H9 (cell line): ENCODE results near the gene NBEAL2. TPM values are rescaled to one million over a fixed set of nuclear protein-coding genes. Genes with fewer than 3 reads are reported as not detected.

Experiments
- DNase-seq: peaks from one replicate; pipeline ENCODE4 v3.0.0-alpha.2; 2017
- H2AFZ ChIP-seq: one replicate; pipeline ENCODE4 v1.6.1; 2013; ENCODE audit warnings: mild to moderate bottlenecking, low read length, control low read depth, moderate library complexity
- H2AK5ac ChIP-seq: 2 replicates; pipeline ENCODE4 v1.6.1; 2013; ENCODE audit warnings: low read length, control low read depth, mixed read lengths; ENCODE audit not compliant: insufficient read length
- H2BK120ac ChIP-seq: one replicate; pipeline ENCODE4 v1.6.1; 2013; ENCODE audit warnings: low read depth, mild to moderate bottlenecking, low read length, control low read depth, inconsistent platforms; ENCODE audit not compliant: poor library complexity, severe bottlenecking
- H2BK12ac ChIP-seq: 2 replicates; pipeline ENCODE4 v1.6.1; 2013; ENCODE audit warnings: low read length, control low read depth, mixed read lengths, low read depth; ENCODE audit not compliant: insufficient read length
- H2BK15ac ChIP-seq: 2 replicates; pipeline ENCODE4 v1.6.1; 2013; ENCODE audit warnings: low read depth, low read length, control low read depth
- H2BK20ac ChIP-seq: one replicate; pipeline ENCODE4 v1.6.1; 2013; ENCODE audit warnings: low read depth, mild to moderate bottlenecking, low read length, control low read depth, inconsistent platforms; ENCODE audit not compliant: poor library complexity, severe bottlenecking
- H2BK5ac ChIP-seq: 2 replicates; pipeline ENCODE4 v1.6.1; 2013; ENCODE audit warnings: low read length, control low read depth, mixed read lengths; ENCODE audit not compliant: insufficient read length
- H3K14ac ChIP-seq: 2 replicates; pipeline ENCODE4 v1.6.1; 2013; ENCODE audit warnings: low read length, control low read depth; ENCODE audit not compliant: insufficient read depth
- H3K18ac ChIP-seq: 2 replicates; pipeline ENCODE4 v1.6.1; 2013; ENCODE audit warnings: low read depth, mild to moderate bottlenecking, mixed read lengths, low read length, control low read depth; ENCODE audit not compliant: insufficient read length
- H3K23ac ChIP-seq: 2 replicates; pipeline ENCODE4 v1.6.1; 2013; ENCODE audit warnings: low read length, control low read depth, mixed read lengths, low read depth; ENCODE audit not compliant: insufficient read length
- H3K23me2 ChIP-seq: 2 replicates; pipeline ENCODE4 v1.6.1; 2013; ENCODE audit warnings: low read depth, mild to moderate bottlenecking, mixed read lengths, low read length, control low read depth; ENCODE audit not compliant: insufficient read length, poor library complexity, severe bottlenecking
- H3K27ac ChIP-seq: 2 replicates; pipeline ENCODE4 v1.5.1; 2013; ENCODE audit warnings: low read length, control low read depth, mixed read lengths, low read depth; ENCODE audit not compliant: insufficient read length
- H3K27me3 ChIP-seq: 2 replicates; pipeline ENCODE4 v1.6.1; 2013; ENCODE audit warnings: low read length, control low read depth, inconsistent platforms; ENCODE audit not compliant: insufficient read depth
- H3K4ac ChIP-seq: 2 replicates; pipeline ENCODE4 v1.6.1; 2013; ENCODE audit warnings: low read depth, mild to moderate bottlenecking, control low read depth, inconsistent platforms, low read length, moderate library complexity
- H3K4me1 ChIP-seq: 2 replicates; pipeline ENCODE4 v1.6.1; 2013; ENCODE audit warnings: low read length, control low read depth, inconsistent platforms; ENCODE audit not compliant: insufficient read depth
- H3K4me2 ChIP-seq: 2 replicates; pipeline ENCODE4 v1.6.1; 2013; ENCODE audit warnings: low read length, control low read depth, mixed read lengths; ENCODE audit not compliant: insufficient read length, insufficient read depth
- H3K56ac ChIP-seq: 2 replicates; pipeline ENCODE4 v1.6.1; 2013; ENCODE audit warnings: low read depth, mild to moderate bottlenecking, mixed read lengths, low read length, control low read depth; ENCODE audit not compliant: insufficient read length
- H3K79me1 ChIP-seq: 2 replicates; pipeline ENCODE4 v1.6.1; 2013; ENCODE audit warnings: low read depth, mild to moderate bottlenecking, moderate library complexity, low read length, control low read depth, inconsistent platforms; ENCODE audit not compliant: insufficient read depth, poor library complexity, severe bottlenecking
- H3K79me2 ChIP-seq: 2 replicates; pipeline ENCODE4 v1.6.1; 2013; ENCODE audit warnings: low read length, control low read depth, inconsistent platforms; ENCODE audit not compliant: insufficient read depth
- H3K9ac ChIP-seq: 2 replicates; pipeline ENCODE4 v1.6.1; 2013; ENCODE audit warnings: low read length, control low read depth, mixed read lengths; ENCODE audit not compliant: insufficient read length; ENCODE audit errors: extremely low read depth
- H3K9me3 ChIP-seq: one replicate; pipeline ENCODE4 v1.6.1; 2013; ENCODE audit warnings: low read depth, low read length, inconsistent platforms; ENCODE audit not compliant: control insufficient read depth
- H3T11ph ChIP-seq: one replicate; pipeline ENCODE4 v1.6.1; 2013; ENCODE audit warnings: mild to moderate bottlenecking, low read length, control low read depth, inconsistent platforms
- H4K20me1 ChIP-seq: one replicate; pipeline ENCODE4 v1.6.1; 2013; ENCODE audit not compliant: control insufficient read depth, insufficient read length, insufficient read depth
- H4K5ac ChIP-seq: 2 replicates; pipeline ENCODE4 v1.6.1; 2013; ENCODE audit warnings: low read depth, mild to moderate bottlenecking, mixed read lengths, low read length, control low read depth; ENCODE audit not compliant: insufficient read length
- H4K8ac ChIP-seq: replicated peaks from 2 replicates; pipeline ENCODE4 v1.6.1; 2013; ENCODE audit warnings: low read length, control low read depth, mixed read lengths, low read depth; ENCODE audit not compliant: insufficient read length
- H4K91ac ChIP-seq: 2 replicates; pipeline ENCODE4 v1.6.1; 2013; ENCODE audit warnings: low read depth, mild to moderate bottlenecking, moderate library complexity, mixed read lengths, low read length, control low read depth; ENCODE audit not compliant: insufficient read length
- H3K27ac Mint-ChIP-seq, 3 experiments: 2 replicates in 2 of 3; 3 replicates in 1 of 3; pipeline ENCODE4 v1.8.0; 2020 to 2021; ENCODE audit warnings: mixed read lengths in 3 of 3, mild to moderate bottlenecking in 1 of 3, moderate library complexity in 1 of 3
- H3K27me3 Mint-ChIP-seq: 2 replicates; pipeline ENCODE4 v1.8.0; 2021; ENCODE audit warnings: low read depth, mild to moderate bottlenecking, moderate library complexity, mixed read lengths
- H3K36me3 Mint-ChIP-seq, 3 experiments: 2 replicates in 2 of 3; 3 replicates in 1 of 3; pipeline ENCODE4 v1.8.0; 2020 to 2021; ENCODE audit warnings: low read depth in 3 of 3, mixed read lengths in 3 of 3; ENCODE audit not compliant: insufficient read depth in 1 of 3
- H3K4me1 Mint-ChIP-seq, 2 experiments: 2 replicates each; pipeline ENCODE4 v1.8.0; 2020; ENCODE audit warnings: mixed read lengths in 2 of 2
- H3K4me3 Mint-ChIP-seq, 2 experiments: 2 replicates in 1 of 2; 3 replicates in 1 of 2; pipeline ENCODE4 v1.8.0; 2020 to 2021; ENCODE audit warnings: mild to moderate bottlenecking in 2 of 2, mixed read lengths in 2 of 2, moderate library complexity in 1 of 2
- H3K9me3 Mint-ChIP-seq, 2 experiments: 2 replicates in 1 of 2; 3 replicates in 1 of 2; pipeline ENCODE4 v1.8.0; 2020; ENCODE audit warnings: mild to moderate bottlenecking in 2 of 2, mixed read lengths in 2 of 2, moderate library complexity in 1 of 2
- CTCF ChIP-seq: fragments of 200-600 bp; sonication (generic); conservative IDR thresholded peaks from 3 replicates; pipeline ENCODE4 v1.8.0; 2021; ENCODE audit warnings: antibody characterized with exemption, mild to moderate bottlenecking
- WGBS: extraction: QIAGEN DNeasy Blood & Tissue Kit; methylation state at CpG from one replicate; pipeline ENCODE4 v1.1.7; 2013; ENCODE audit warnings: missing lambda C conversion rate, low lambda C conversion rate, mixed read lengths; ENCODE audit not compliant: insufficient read length; ENCODE audit errors: extremely low coverage; 5-methylcytosine and 5-hydroxymethylcytosine counted together
- total RNA-seq: library from RNA; stranded (reverse); gene quantifications from 2 replicates; pipeline ENCODE4 v1.2.1, GENCODE V29; 2021

Gene NBEAL2
- total RNA-seq, 1 experiment from 2014 or later, result 52.1 TPM

- H3K79me1 ChIP-seq, result no peaks in the 10 kb centered on the region
- H3K27me3 ChIP-seq, result no peaks in the 10 kb centered on the region
- Mint-ChIP-seq H3K27me3 (no peaks in the 10 kb centered on the region), H3K36me3 (peaks cover 12 to 25% (median 15%) of the 10 kb centered on the region in 3 experiments), H3K4me1 (peaks cover 32 to 38% of the 10 kb centered on the region in 2 experiments), H3K9me3 (no peaks in the 10 kb centered on the region), H3K4me3 (no peak overlapping the region), H3K27ac (peak overlapping the region in 2 of 3 experiments; percentile 51 to 82; a peak in 3 of 7 replicates)
- no peaks in the 10 kb centered on the region for H4K20me1 ChIP-seq
- WGBS, result no CpG with 5 or more reads among the region's 17 CpGs
- H3T11ph ChIP-seq, result no peak overlapping the region
- H3K23ac ChIP-seq, result no peak overlapping the region
- no peak overlapping the region for H3K4me2 ChIP-seq
- H3K9ac ChIP-seq, result no peak overlapping the region
- H3K14ac ChIP-seq, result no peak overlapping the region
- H3K56ac ChIP-seq, result no peak overlapping the region
- no peak overlapping the region for H4K8ac ChIP-seq
- H2BK5ac ChIP-seq, result no peak overlapping the region
- no peak overlapping the region for H4K5ac ChIP-seq
- H3K23me2 ChIP-seq, result no peaks in the 10 kb centered on the region
- H3K9me3 ChIP-seq, result no peaks in the 10 kb centered on the region
- H3K79me2 ChIP-seq, result no peaks in the 10 kb centered on the region
- H3K4ac ChIP-seq, result no peak overlapping the region
- no peak overlapping the region for H4K91ac ChIP-seq
- no peak overlapping the region for H2BK120ac ChIP-seq
- peaks cover 4% of the 10 kb centered on the region; the same call in 1 of the 2 replicates for H3K4me1 ChIP-seq
- peak; percentile 57 for DNase-seq
- H2AFZ ChIP-seq, result no peak overlapping the region
- H2BK20ac ChIP-seq, result no peak overlapping the region
- no peak for TF ChIP-seq CTCF
- H2BK15ac ChIP-seq, result no peak overlapping the region
- no peak overlapping the region for H3K27ac ChIP-seq
- H2BK12ac ChIP-seq, result no peak overlapping the region
- H3K18ac ChIP-seq, result no peak overlapping the region
- H2AK5ac ChIP-seq, result no peak overlapping the region
Observed at GRCh38 chr3:46989146-46989810, 9.8 kb downstream of the NBEAL2 start.
